Measurements from ENCODE around the gene ATN1.

The ATN1 gene

GRCh38 chr12:6950811-6951540 is 23.2 kb downstream of the ATN1 start, which contains the start of gene PTPN6:
Gene PTPN6 (plus strand): TSS chr12:6951356. CDS start chr12:6951513, 157 bp downstream.
- H3K27ac ChIP-seq = no peak within 1 kb of the TSS
- no peak for DNase-seq (ENCODE audit: low read depth, low spot score)
- no peak within 1 kb of the TSS for H3K9ac ChIP-seq (ENCODE audit: insufficient read length)
- H3K9me3 ChIP-seq (ENCODE audit: low read depth, low read length) = no peaks in the 10 kb centered on the region
- H3K4me3 ChIP-seq = no peak within 1 kb of the TSS
- no peaks in the 10 kb centered on the region; the same call in 1 of the 2 replicates for H3K36me3 ChIP-seq (ENCODE audit: insufficient read depth, low read length)
- TF ChIP-seq FOXP2 (optimal IDR thresholded peaks at IDR 0.05; ENCODE audit: control extremely low read depth, extremely low read length, insufficient read depth) = no peak
- TF ChIP-seq POLR2AphosphoS5 (IDR thresholded peaks at IDR 0.05; ENCODE audit: borderline replicate concordance, low read depth, low read length) = no peak
- no peak for TF ChIP-seq EZH2 (IDR thresholded peaks at IDR 0.05)

DNA sequence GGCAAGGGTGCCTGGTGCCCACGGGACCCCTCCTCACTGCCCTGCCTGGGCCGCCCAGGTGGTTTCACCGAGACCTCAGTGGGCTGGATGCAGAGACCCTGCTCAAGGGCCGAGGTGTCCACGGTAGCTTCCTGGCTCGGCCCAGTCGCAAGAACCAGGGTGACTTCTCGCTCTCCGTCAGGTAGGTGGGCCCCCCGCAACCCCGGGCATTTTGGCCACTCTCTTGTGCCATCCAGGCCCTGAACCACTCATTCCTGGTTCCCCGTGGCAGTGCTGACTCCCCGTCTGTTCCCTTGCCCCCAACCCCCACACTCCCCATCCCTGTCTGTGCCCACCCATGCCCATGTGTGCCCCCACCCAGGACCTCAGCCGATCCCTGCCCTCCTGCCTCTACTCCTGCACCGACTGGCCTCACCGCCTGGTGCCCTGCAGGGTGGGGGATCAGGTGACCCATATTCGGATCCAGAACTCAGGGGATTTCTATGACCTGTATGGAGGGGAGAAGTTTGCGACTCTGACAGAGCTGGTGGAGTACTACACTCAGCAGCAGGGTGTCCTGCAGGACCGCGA is 23.9 kb downstream of the ATN1 start:
- Histone ChIP-seq H3K27ac (no peak overlapping the region), H3K9me3 (ENCODE audit: low read depth, low read length) (no peaks in the 10 kb centered on the region), H3K9ac (ENCODE audit: insufficient read length) (no peak overlapping the region), H3K36me3 (ENCODE audit: insufficient read depth, low read length) (no peaks in the 10 kb centered on the region), H3K4me3 (no peak overlapping the region)
- no peak for DNase-seq (ENCODE audit: low read depth, low spot score)
- TF ChIP-seq FOXP2 (optimal IDR thresholded peaks at IDR 0.05; ENCODE audit: control extremely low read depth, extremely low read length, insufficient read depth) = no peak
- no peak for TF ChIP-seq EZH2 (IDR thresholded peaks at IDR 0.05)
- TF ChIP-seq POLR2AphosphoS5 (IDR thresholded peaks at IDR 0.05; ENCODE audit: borderline replicate concordance, low read depth, low read length) = no peak

GRCh38 chr12:6952121-6952862 is 24.5 kb downstream of the ATN1 start:
- Histone ChIP-seq H3K4me3 (no peak overlapping the region), H3K36me3 (ENCODE audit: insufficient read depth, low read length) (no peaks in the 10 kb centered on the region), H3K9me3 (ENCODE audit: low read depth, low read length) (no peaks in the 10 kb centered on the region), H3K9ac (ENCODE audit: insufficient read length) (no peak overlapping the region), H3K27ac (no peak overlapping the region)
- no peak for TF ChIP-seq FOXP2 (optimal IDR thresholded peaks at IDR 0.05; ENCODE audit: control extremely low read depth, extremely low read length, insufficient read depth)
- no peak for TF ChIP-seq EZH2 (IDR thresholded peaks at IDR 0.05)
- DNase-seq (ENCODE audit: low read depth, low spot score) = no peak

GRCh38 chr12:6952863-6953441 is 25.2 kb downstream of the ATN1 start:
- H3K9me3 ChIP-seq (ENCODE audit: low read depth, low read length) = no peaks in the 10 kb centered on the region
- H3K4me3 ChIP-seq = no peak overlapping the region
- no peak for DNase-seq (ENCODE audit: low read depth, low spot score)
- H3K9ac ChIP-seq (ENCODE audit: insufficient read length) = no peak overlapping the region
- H3K36me3 ChIP-seq (ENCODE audit: insufficient read depth, low read length) = no peaks in the 10 kb centered on the region
- H3K27ac ChIP-seq = peak overlapping the region; percentile 42; the same call in 1 of the 2 replicates
- TF ChIP-seq EZH2 (IDR thresholded peaks at IDR 0.05) = no peak
- no peak for TF ChIP-seq POLR2AphosphoS5 (IDR thresholded peaks at IDR 0.05; ENCODE audit: borderline replicate concordance, low read depth, low read length)
- TF ChIP-seq FOXP2 (optimal IDR thresholded peaks at IDR 0.05; ENCODE audit: control extremely low read depth, extremely low read length, insufficient read depth) = no peak

DNA sequence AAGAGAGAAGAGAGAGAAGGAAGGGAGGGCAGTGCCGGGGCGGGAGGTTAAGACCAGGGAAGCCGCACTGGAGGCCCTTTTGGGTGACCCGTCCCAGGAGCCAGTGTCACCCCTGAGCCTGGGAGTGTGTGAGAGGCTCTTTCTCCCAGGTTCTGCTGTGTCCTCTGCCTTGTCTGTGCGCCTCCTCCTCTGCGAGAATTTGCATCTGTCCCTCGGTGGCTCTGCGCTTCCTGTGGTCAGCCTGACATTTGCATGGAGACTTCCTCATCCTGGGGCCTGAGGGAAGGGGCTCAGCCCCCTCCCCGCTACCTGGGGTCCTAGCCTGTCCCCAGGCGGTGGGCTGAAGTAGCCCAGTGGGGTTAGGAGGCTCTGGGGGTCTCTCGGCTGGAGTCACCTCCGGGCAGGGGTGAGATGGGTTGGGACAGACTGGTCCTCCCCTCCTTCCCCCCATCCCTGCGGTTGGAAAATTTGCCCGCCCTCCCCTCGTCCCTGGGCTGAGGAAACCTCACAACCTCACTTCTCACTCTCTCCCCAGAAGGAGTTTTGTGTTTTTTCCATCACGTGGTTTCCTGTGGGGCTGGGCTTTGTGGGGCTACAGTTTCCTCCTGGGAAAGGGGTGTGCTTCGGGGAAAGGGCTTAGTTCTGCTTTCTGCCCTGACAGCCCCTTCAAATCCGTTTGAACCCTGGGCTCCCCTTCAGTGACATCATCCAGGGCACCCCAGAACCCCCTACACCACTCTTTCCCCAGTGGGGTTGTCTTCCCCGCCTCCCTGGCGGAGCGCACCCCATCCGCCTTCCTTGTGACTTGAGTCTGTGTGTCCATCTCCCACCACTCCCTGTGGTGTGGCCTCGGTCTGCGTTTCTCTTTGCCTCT is 25.9 kb downstream of the ATN1 start:
- DNase-seq (ENCODE audit: low read depth, low spot score) = no peak
- H3K36me3 ChIP-seq (ENCODE audit: insufficient read depth, low read length) = no peaks in the 10 kb centered on the region
- peak overlapping the region; percentile 42 for H3K9ac ChIP-seq (ENCODE audit: insufficient read length)
- H3K4me3 ChIP-seq = peak overlapping the region; percentile 35; the same call in 1 of the 2 replicates
- TF ChIP-seq EZH2 (IDR thresholded peaks at IDR 0.05) (no peak), POLR2AphosphoS5 (IDR thresholded peaks at IDR 0.05; ENCODE audit: borderline replicate concordance, low read depth, low read length) (no peak), FOXP2 (optimal IDR thresholded peaks at IDR 0.05; ENCODE audit: control extremely low read depth, extremely low read length, insufficient read depth) (no peak)
- H3K27ac ChIP-seq = peak overlapping the region; percentile 75
- H3K9me3 ChIP-seq (ENCODE audit: low read depth, low read length) = no peaks in the 10 kb centered on the region

DNA sequence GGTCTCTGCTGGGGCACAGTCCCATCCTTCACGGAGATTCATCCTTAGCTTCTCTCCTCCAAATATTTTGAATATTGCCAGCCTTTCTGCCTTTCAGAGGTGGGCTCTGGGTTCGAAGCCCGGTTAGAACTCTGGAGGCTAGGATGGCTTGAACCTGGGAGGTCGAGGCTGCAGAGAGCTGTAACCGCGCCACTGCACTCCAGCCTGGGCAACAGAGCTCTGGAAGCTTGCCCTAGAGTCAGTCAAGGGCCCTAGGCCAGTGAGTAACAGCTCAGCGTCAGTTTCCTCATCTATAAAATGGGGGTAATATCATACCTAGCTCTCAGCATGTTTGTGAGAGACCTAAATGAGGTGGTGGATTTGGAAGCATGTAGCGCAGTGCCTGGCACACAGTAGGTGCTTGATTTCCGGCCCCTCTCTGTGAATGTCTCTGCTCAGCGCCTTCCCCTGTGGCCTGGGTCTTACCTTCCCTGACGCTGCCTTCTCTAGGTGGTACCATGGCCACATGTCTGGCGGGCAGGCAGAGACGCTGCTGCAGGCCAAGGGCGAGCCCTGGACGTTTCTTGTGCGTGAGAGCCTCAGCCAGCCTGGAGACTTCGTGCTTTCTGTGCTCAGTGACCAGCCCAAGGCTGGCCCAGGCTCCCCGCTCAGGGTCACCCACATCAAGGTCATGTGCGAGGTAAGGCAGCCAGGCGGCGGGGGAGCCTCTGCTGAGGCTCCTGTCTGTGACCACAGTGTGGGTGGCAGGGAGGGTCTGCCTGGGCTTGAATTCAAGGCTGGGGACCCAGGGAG is 26.8 kb downstream of the ATN1 start:
- no peak for DNase-seq (ENCODE audit: low read depth, low spot score)

More for the DNA sequence above, 26.8 kb downstream of the ATN1 start:
- TF ChIP-seq EZH2 (IDR thresholded peaks at IDR 0.05) (no peak), FOXP2 (optimal IDR thresholded peaks at IDR 0.05; ENCODE audit: control extremely low read depth, extremely low read length, insufficient read depth) (no peak), POLR2AphosphoS5 (IDR thresholded peaks at IDR 0.05; ENCODE audit: borderline replicate concordance, low read depth, low read length) (no peak)
- no peaks in the 10 kb centered on the region for H3K9me3 ChIP-seq (ENCODE audit: low read depth, low read length)
- H3K9ac ChIP-seq (ENCODE audit: insufficient read length) = no peak overlapping the region
- no peaks in the 10 kb centered on the region for H3K36me3 ChIP-seq (ENCODE audit: insufficient read depth, low read length)
- H3K4me3 ChIP-seq = no peak overlapping the region
- peak overlapping the region; percentile 75; the same call in 1 of the 2 replicates for H3K27ac ChIP-seq

All from SK-N-MC (cell line).